Measurements from ENCODE around the gene IL1RAPL2.

IL1RAPL2 gene

GRCh38 chrX:105219454-105220401 lies 653.7 kb downstream of the IL1RAPL2 start (continued):
- no peak for TF ChIP-seq TOX (CRISPR knock-in tag; IDR thresholded peaks at IDR 0.05; ENCODE audit: borderline replicate concordance)
- TF ChIP-seq PATZ1 (CRISPR knock-in tag; IDR thresholded peaks at IDR 0.05; ENCODE audit: borderline replicate concordance), result no peak
- no peak for TF ChIP-seq ZNF70 (CRISPR knock-in tag; IDR thresholded peaks at IDR 0.05)
- TF ChIP-seq RARB (CRISPR knock-in tag; IDR thresholded peaks at IDR 0.05), result no peak
- no peak for TF ChIP-seq ESRRG (CRISPR knock-in tag; IDR thresholded peaks at IDR 0.05)
- no peak for TF ChIP-seq ARNTL (CRISPR knock-in tag; IDR thresholded peaks at IDR 0.05; ENCODE audit: borderline replicate concordance, low read depth)
- TF ChIP-seq OSR1 (CRISPR knock-in tag; IDR thresholded peaks at IDR 0.05), result no peak
- TF ChIP-seq TCF4 (CRISPR knock-in tag; IDR thresholded peaks at IDR 0.05; ENCODE audit: borderline replicate concordance), result no peak
- no peak for TF ChIP-seq BACH2 (CRISPR knock-in tag; IDR thresholded peaks at IDR 0.05; ENCODE audit: borderline replicate concordance)
- TF ChIP-seq, protein P1, sequence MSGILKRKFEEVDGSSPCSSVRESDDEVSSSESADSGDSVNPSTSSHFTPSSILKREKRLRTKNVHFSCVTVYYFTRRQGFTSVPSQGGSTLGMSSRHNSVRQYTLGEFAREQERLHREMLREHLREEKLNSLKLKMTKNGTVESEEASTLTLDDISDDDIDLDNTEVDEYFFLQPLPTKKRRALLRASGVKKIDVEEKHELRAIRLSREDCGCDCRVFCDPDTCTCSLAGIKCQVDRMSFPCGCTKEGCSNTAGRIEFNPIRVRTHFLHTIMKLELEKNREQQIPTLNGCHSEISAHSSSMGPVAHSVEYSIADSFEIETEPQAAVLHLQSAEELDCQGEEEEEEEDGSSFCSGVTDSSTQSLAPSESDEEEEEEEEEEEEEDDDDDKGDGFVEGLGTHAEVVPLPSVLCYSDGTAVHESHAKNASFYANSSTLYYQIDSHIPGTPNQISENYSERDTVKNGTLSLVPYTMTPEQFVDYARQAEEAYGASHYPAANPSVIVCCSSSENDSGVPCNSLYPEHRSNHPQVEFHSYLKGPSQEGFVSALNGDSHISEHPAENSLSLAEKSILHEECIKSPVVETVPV (CRISPR knock-in tag; IDR thresholded peaks at IDR 0.05), result no peak

- TF ChIP-seq RARB (CRISPR knock-in tag; IDR thresholded peaks at IDR 0.05), result no peak
- no peak for TF ChIP-seq ZNF565 (CRISPR knock-in tag; conservative IDR thresholded peaks at IDR 0.05; ENCODE audit: low read depth)
- TF ChIP-seq TCF4 (CRISPR knock-in tag; IDR thresholded peaks at IDR 0.05; ENCODE audit: borderline replicate concordance), result no peak
- no peak for TF ChIP-seq SNAI2 (CRISPR knock-in tag; IDR thresholded peaks at IDR 0.05)
- no peak for TF ChIP-seq CREB5 (CRISPR knock-in tag; IDR thresholded peaks at IDR 0.05; ENCODE audit: low read depth)
- TF ChIP-seq, protein P2, sequence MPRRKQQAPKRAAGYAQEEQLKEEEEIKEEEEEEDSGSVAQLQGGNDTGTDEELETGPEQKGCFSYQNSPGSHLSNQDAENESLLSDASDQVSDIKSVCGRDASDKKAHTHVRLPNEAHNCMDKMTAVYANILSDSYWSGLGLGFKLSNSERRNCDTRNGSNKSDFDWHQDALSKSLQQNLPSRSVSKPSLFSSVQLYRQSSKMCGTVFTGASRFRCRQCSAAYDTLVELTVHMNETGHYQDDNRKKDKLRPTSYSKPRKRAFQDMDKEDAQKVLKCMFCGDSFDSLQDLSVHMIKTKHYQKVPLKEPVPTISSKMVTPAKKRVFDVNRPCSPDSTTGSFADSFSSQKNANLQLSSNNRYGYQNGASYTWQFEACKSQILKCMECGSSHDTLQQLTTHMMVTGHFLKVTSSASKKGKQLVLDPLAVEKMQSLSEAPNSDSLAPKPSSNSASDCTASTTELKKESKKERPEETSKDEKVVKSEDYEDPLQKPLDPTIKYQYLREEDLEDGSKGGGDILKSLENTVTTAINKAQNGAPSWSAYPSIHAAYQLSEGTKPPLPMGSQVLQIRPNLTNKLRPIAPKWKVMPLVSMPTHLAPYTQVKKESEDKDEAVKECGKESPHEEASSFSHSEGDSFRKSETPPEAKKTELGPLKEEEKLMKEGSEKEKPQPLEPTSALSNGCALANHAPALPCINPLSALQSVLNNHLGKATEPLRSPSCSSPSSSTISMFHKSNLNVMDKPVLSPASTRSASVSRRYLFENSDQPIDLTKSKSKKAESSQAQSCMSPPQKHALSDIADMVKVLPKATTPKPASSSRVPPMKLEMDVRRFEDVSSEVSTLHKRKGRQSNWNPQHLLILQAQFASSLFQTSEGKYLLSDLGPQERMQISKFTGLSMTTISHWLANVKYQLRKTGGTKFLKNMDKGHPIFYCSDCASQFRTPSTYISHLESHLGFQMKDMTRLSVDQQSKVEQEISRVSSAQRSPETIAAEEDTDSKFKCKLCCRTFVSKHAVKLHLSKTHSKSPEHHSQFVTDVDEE (CRISPR knock-in tag; IDR thresholded peaks at IDR 0.05), result no peak
- TF ChIP-seq ZFP3 (CRISPR knock-in tag; IDR thresholded peaks at IDR 0.05), result no peak
- no peak for TF ChIP-seq GLIS3 (CRISPR knock-in tag; IDR thresholded peaks at IDR 0.05)
- TF ChIP-seq ARNTL (CRISPR knock-in tag; IDR thresholded peaks at IDR 0.05; ENCODE audit: borderline replicate concordance, low read depth), result no peak
- no peak for TF ChIP-seq ZNF70 (CRISPR knock-in tag; IDR thresholded peaks at IDR 0.05)
- no peak for TF ChIP-seq PATZ1 (CRISPR knock-in tag; IDR thresholded peaks at IDR 0.05; ENCODE audit: borderline replicate concordance)
- TF ChIP-seq TOX (CRISPR knock-in tag; IDR thresholded peaks at IDR 0.05; ENCODE audit: borderline replicate concordance), result no peak
- no peak for TF ChIP-seq ZFP30 (CRISPR knock-in tag; IDR thresholded peaks at IDR 0.05)
- no peak for TF ChIP-seq BACH2 (CRISPR knock-in tag; IDR thresholded peaks at IDR 0.05; ENCODE audit: borderline replicate concordance)
- no peak for TF ChIP-seq ZC3H10 (CRISPR knock-in tag; IDR thresholded peaks at IDR 0.05)
- ATAC-seq, result no peak
Measured at GRCh38 chrX:105220636-105221035, 654.6 kb downstream of the IL1RAPL2 start, which contains the start of gene TEX13A. Gene TEX13A, minus strand, starts transcription at chrX:105220694. Its CDS starts 297 bp downstream, at chrX:105220397.

GRCh38 chrX:105221374-105221773 lies 655.4 kb downstream of the IL1RAPL2 start:
- TF ChIP-seq CREB5 (CRISPR knock-in tag; IDR thresholded peaks at IDR 0.05; ENCODE audit: low read depth), result no peak
- TF ChIP-seq, protein P2 (CRISPR knock-in tag; IDR thresholded peaks at IDR 0.05), result no peak
- TF ChIP-seq PPARA (CRISPR knock-in tag; IDR thresholded peaks at IDR 0.05; ENCODE audit: borderline replicate concordance), result no peak
- TF ChIP-seq ZNF70 (CRISPR knock-in tag; IDR thresholded peaks at IDR 0.05), result no peak
- TF ChIP-seq TOX (CRISPR knock-in tag; IDR thresholded peaks at IDR 0.05; ENCODE audit: borderline replicate concordance), result no peak
- no peak for TF ChIP-seq ZNF565 (CRISPR knock-in tag; conservative IDR thresholded peaks at IDR 0.05; ENCODE audit: low read depth)
- TF ChIP-seq RARB (CRISPR knock-in tag; IDR thresholded peaks at IDR 0.05), result no peak
- no peak for TF ChIP-seq CSDC2 (CRISPR knock-in tag; IDR thresholded peaks at IDR 0.05)
- TF ChIP-seq ESRRG (CRISPR knock-in tag; IDR thresholded peaks at IDR 0.05), result no peak
- no peak for TF ChIP-seq ZFP30 (CRISPR knock-in tag; IDR thresholded peaks at IDR 0.05)
- TF ChIP-seq OSR1 (CRISPR knock-in tag; IDR thresholded peaks at IDR 0.05), result no peak
- TF ChIP-seq ZC3H10 (CRISPR knock-in tag; IDR thresholded peaks at IDR 0.05), result no peak
- no peak for TF ChIP-seq ZFP3 (CRISPR knock-in tag; IDR thresholded peaks at IDR 0.05)
- TF ChIP-seq SNAI2 (CRISPR knock-in tag; IDR thresholded peaks at IDR 0.05), result no peak
- TF ChIP-seq TCF4 (CRISPR knock-in tag; IDR thresholded peaks at IDR 0.05; ENCODE audit: borderline replicate concordance), result no peak
- no peak for ATAC-seq
